GM12875 (cell line): ENCODE results near the gene CCDC86.

Experiments
- H3K4me3 ChIP-seq: one replicate; pipeline ENCODE4 v1.5.1; 2011; ENCODE audit warnings: low read depth, low read length, control low read depth
- TF ChIP-seq, protein P1 (sequence below): IDR thresholded peaks from 2 replicates; pipeline ENCODE4 v1.5.1; 2011; ENCODE audit warnings: low read depth, mild to moderate bottlenecking, control low read depth, inconsistent platforms, low read length, moderate library complexity, borderline replicate concordance; ENCODE audit not compliant: insufficient read depth

The CCDC86 gene

DNA sequence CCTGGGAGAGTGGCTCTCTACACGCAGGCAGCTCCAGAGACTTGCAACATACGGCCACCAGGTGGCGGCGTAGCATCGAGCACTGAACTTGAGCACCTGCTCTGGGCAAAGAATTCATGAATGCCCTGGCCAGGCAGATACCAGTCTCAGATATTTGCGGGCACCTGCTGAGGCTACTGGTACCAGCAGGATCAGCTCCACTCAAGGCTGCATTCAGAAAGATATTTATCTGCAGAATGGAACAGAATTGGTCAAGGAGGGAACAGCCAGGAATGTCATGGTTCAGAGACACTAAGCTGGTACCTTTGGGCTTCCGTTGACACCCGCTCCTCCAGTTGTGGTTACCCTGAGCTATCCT is 10.8 kb upstream of the CCDC86 start:
- TF ChIP-seq, protein P1, sequence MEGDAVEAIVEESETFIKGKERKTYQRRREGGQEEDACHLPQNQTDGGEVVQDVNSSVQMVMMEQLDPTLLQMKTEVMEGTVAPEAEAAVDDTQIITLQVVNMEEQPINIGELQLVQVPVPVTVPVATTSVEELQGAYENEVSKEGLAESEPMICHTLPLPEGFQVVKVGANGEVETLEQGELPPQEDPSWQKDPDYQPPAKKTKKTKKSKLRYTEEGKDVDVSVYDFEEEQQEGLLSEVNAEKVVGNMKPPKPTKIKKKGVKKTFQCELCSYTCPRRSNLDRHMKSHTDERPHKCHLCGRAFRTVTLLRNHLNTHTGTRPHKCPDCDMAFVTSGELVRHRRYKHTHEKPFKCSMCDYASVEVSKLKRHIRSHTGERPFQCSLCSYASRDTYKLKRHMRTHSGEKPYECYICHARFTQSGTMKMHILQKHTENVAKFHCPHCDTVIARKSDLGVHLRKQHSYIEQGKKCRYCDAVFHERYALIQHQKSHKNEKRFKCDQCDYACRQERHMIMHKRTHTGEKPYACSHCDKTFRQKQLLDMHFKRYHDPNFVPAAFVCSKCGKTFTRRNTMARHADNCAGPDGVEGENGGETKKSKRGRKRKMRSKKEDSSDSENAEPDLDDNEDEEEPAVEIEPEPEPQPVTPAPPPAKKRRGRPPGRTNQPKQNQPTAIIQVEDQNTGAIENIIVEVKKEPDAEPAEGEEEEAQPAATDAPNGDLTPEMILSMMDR, result peak; percentile 91

GRCh38 chr11:60831501-60832079 is 10.3 kb upstream of the CCDC86 start:
- TF ChIP-seq, protein P1, result no peak
- H3K4me3 ChIP-seq, result no peak overlapping the region

More for the DNA sequence above, 10.8 kb upstream of the CCDC86 start:
- no peak overlapping the region for H3K4me3 ChIP-seq

DNA sequence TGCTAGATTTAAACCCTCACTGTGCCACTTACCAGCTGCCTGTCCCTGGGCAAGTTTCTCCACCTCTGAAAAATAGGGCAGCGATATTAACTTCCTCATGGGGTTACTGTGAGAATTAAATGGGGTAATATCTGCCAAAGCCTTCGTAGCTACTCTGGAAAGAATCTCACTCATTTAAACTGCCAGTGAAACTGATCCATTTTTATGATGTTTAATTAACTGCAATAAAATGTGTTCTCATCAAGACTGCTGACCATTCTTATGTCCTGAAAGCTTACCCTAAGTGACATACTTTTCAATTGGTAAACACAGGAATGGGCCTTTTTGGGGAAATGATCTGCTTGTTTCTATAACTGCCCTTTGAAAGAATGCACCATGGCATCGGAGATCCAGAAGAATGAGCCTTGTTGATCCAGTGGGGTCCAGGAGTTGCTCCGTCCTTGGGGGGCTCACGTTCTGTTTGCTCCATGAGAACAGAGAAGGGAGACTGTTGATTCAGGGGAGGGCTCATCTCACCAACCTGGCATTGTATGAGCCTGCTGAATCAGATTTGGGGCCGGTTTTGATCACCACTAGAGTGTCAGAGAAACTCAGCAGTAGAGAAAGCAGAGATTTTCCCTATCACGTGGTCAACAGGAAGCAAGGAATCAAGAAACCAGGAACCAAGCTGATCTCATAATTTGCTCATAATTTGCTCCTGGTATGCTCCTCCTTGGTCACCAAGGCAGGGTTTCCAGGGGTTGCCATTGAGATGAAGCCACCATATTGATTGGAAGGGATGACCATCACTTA is 7.0 kb upstream of the CCDC86 start:
- no peak overlapping the region for H3K4me3 ChIP-seq
- TF ChIP-seq, protein P1, result no peak

- TF ChIP-seq, protein P1, result no peak
- no peak overlapping the region for H3K4me3 ChIP-seq
Measured at GRCh38 chr11:60835534-60835846, 6.4 kb upstream of the CCDC86 start.

GRCh38 chr11:60836866-60837515 is 4.9 kb upstream of the CCDC86 start:
- no peak overlapping the region for H3K4me3 ChIP-seq
- TF ChIP-seq, protein P1, result no peak

DNA sequence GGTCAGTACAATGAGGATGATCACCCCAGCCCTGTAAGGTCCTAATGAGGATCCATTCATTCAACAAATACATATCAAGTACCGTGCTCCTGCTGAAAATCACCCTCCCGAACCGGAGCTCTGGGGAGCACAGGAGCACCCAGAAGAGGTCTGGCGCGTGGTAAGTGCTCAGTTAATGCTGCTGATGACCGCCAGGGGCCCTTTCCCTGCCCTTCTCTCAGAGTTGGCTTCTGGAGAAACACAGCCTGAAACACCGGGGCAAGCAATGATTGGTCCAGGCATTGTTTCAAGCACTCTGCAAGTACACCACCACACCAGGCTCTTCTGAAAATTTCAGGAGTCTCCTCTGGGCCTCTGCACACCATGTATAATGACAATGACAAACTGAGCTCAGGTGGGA is 3.8 kb upstream of the CCDC86 start:
- TF ChIP-seq, protein P1, result peak; percentile 41; the same call in 1 of the 2 replicates
- H3K4me3 ChIP-seq, result no peak overlapping the region
